GM12873 (cell line): ENCODE results near the gene HNRNPUL1.

Experiments used
- TF ChIP-seq, protein P1 (sequence below): IDR thresholded peaks from 2 replicates; pipeline ENCODE4 v1.5.1; 2012; ENCODE audit warnings: low read depth, mild to moderate bottlenecking, moderate library complexity, low read length, control low read depth; ENCODE audit not compliant: insufficient read depth; ENCODE audit errors: missing control alignments

HNRNPUL1 gene

DNA sequence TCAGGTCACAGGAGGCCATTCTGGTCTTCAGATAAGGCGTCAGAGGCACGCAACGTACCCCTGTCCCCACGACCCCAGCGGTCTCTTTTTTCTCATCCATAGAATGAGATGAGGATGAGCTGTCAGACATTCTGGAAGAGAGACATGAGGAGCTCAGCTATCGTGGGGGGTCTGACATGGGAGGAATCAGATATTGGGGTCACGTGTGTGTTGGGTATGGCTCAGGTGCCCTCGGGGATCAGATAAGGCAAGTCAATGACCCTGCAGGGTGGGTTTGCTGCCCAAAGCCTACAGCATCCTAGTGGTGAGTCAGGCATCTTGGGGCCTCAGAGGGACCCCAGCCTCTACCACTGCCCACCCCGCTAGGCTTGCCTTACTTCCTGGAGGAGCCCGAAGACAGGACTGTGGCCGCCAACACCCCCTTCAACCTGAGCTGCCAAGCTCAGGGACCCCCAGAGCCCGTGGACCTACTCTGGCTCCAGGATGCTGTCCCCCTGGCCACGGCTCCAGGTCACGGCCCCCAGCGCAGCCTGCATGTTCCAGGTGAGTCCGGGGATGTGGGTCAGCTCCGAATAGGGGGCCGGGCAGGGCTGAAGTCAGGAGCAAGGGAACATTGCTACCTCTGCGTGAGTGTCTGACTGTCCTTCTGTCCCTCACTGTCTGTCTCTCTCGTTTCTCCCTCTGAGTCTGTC is 42.5 kb upstream of the HNRNPUL1 start:
- TF ChIP-seq, protein P1, sequence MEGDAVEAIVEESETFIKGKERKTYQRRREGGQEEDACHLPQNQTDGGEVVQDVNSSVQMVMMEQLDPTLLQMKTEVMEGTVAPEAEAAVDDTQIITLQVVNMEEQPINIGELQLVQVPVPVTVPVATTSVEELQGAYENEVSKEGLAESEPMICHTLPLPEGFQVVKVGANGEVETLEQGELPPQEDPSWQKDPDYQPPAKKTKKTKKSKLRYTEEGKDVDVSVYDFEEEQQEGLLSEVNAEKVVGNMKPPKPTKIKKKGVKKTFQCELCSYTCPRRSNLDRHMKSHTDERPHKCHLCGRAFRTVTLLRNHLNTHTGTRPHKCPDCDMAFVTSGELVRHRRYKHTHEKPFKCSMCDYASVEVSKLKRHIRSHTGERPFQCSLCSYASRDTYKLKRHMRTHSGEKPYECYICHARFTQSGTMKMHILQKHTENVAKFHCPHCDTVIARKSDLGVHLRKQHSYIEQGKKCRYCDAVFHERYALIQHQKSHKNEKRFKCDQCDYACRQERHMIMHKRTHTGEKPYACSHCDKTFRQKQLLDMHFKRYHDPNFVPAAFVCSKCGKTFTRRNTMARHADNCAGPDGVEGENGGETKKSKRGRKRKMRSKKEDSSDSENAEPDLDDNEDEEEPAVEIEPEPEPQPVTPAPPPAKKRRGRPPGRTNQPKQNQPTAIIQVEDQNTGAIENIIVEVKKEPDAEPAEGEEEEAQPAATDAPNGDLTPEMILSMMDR, result no peak

DNA sequence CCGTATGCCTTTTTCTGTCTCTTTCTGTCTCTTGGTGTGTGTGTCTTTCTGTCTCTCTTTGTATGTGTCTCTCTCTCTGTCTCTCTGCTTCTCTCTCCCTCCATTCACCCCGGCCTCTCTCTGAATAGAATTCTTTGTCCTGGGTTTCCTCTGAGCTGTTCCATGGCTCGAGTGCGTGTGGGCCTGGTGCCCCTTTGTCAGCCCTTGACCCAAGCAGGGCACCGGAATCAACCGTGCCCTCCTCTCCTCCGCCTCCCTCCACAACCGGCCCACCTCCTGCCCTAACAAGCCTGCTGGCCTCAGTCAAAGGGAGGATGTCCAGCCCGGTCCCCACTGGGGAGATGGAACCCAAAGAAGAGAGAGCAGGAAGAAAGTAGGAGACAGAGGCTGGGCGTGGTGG is 41.9 kb upstream of the HNRNPUL1 start:
- TF ChIP-seq, protein P1, result no peak

GRCh38 chr19:41223431-41224234 is 40.5 kb upstream of the HNRNPUL1 start:
- TF ChIP-seq, protein P1, result no peak

GRCh38 chr19:41224632-41225031 is 39.5 kb upstream of the HNRNPUL1 start:
- TF ChIP-seq, protein P1, result no peak

DNA sequence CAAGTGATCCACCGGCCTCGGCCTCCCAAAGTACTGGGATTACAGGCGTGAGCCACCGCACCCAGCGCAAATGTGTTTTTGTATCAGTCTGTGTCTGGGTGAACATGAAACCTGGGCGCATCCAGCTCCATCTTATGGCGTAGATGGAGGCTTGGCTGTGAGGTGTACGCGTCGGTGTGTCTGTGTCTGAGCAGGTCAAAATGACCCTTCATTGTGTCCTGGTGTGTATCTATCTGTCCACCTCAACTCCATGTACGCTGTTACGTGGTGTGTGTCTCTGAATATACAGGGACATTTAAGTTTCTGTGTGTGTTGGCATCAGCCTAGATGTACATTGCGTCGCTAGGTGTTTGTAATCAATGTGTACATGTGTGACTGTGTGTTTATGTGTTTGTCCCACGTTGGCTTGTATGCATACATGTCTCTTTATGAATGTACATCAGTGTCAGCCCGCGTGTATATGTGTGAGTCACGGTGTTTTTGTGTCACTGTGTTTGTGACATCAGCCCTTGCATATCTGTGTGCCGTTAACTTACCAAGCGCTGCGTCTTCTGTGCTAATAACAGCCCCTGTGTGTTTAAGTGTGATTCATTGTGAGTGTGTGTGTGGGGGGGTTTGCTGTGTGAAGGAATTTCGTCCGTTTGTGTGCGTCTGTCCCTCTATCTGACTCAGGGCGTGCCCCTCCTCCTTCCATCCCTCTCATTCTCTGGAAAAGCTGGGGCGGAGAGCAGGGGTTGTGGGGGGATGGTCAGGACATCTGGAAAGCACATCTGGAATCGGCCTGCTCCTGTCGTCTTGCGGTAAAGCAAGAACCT is 38.7 kb upstream of the HNRNPUL1 start:
- TF ChIP-seq, protein P1, result no peak

DNA sequence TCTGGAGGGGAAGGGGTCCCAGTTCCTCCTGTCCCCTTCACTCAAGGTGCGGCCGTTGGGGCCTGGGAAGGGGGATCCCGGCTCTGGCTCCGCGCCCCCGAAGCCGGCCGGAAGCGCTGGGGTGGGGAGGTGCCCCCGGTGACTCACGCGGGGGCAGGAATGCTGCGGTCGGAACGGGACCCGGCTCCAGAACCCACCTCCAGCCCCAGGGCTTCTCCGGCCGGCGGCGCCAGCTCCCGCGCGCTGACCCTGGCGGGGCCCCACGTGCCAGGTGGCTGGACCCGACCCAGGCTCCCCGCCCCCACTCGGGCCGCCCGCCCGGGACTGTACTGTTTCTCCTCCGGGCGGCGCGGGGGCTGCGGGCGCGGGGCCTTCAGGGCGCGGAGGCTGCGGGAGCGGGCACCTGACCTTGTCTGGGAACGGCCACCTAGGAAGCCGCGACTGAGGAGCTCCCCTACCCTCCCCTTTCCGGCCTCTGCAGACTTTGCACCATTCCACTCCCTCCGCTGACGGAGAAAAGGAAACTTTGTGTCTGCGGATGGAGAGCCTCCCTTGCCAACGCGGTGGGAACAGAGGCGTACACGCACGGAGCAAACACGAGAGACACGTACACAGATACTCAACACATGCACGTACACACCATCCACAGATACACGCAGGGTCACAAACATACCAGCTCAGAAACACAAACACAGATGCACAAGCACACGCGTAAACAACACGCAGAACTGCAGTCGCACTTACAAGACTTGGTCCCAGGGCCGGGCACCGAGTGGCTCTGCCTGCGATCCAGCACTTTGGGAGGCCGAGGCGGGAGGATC is 37.9 kb upstream of the HNRNPUL1 start:
- TF ChIP-seq, protein P1, result no peak
